ENCODE measurements around the gene FJX1.

DNA sequence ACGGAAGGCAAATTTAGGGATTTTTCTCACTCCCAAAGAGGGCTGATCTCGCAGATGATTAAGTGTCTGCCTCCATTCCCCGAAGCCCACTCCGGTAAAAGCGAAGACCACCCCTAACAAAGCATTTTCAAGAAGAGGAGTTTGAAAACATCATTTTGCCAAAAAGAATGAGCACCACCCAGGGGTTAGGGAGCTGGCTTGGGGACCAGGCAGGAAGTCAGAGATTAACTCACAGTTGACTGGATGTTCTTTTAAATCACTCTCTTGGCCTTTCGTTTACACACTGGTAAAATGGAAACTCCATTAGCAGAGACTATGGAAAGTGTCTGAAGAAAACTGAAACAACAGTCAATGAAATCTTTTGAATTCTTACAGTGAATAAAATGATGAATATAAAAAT, 36.5 kb downstream of the FJX1 start:
- TF ChIP-seq CTCF (conservative IDR thresholded peaks at IDR 0.05; ENCODE audit: low read depth, low read length) (no peak), EZH2 (IDR thresholded peaks at IDR 0.05; ENCODE audit: low read length, unreplicated experiment) (no peak), EZH2phosphoT487 (IDR thresholded peaks at IDR 0.05; ENCODE audit: borderline replicate concordance, low read length) (no peak)

Data from PC-3 (cell line).